Endothelial cell of umbilical vein (primary cell): Measurements from ENCODE around the gene ULK4.

Source experiments
- CTCF ChIP-seq, 2 donors: IDR thresholded peaks; 1 replicate in 1 of 2; 2 replicates in 1 of 2; pipeline ENCODE4 v1.5.1; 2011; ENCODE audit warnings: low read length in 2 of 2, mild to moderate bottlenecking in 2 of 2, moderate library complexity in 2 of 2, control low read depth in 1 of 2, inconsistent platforms in 1 of 2, low read depth in 1 of 2; ENCODE audit not compliant: insufficient read depth in 1 of 2; ENCODE audit errors: extremely low read depth in 1 of 2
- EZH2 ChIP-seq: IDR thresholded peaks from 2 replicates; pipeline ENCODE4 v1.6.1; 2012; ENCODE audit warnings: borderline replicate concordance, low read depth, mild to moderate bottlenecking, moderate library complexity, low read length, inconsistent platforms; ENCODE audit not compliant: severe bottlenecking
- JUN ChIP-seq: IDR thresholded peaks from 2 replicates; pipeline ENCODE4 v1.6.1; 2011; ENCODE audit warnings: borderline replicate concordance, low read depth; ENCODE audit not compliant: insufficient read length, insufficient read depth
- MAX ChIP-seq: IDR thresholded peaks from 2 replicates; pipeline ENCODE4 v1.6.1; 2011; ENCODE audit not compliant: insufficient read depth, insufficient read length
- MYC ChIP-seq: IDR thresholded peaks from one replicate; pipeline ENCODE4 v1.6.1; 2011; ENCODE audit warnings: mild to moderate bottlenecking, low read depth, low read length
- POLR2A ChIP-seq: IDR thresholded peaks from 2 replicates; pipeline ENCODE4 v1.6.1; 2012; ENCODE audit warnings: low read depth, mild to moderate bottlenecking, control low read depth, low read length
- POLR2AphosphoS5 ChIP-seq: IDR thresholded peaks from 2 replicates; pipeline ENCODE4 v1.6.1; 2012; ENCODE audit warnings: low read depth, mild to moderate bottlenecking, control low read depth, low read length, moderate library complexity; ENCODE audit not compliant: insufficient read depth

DNA sequence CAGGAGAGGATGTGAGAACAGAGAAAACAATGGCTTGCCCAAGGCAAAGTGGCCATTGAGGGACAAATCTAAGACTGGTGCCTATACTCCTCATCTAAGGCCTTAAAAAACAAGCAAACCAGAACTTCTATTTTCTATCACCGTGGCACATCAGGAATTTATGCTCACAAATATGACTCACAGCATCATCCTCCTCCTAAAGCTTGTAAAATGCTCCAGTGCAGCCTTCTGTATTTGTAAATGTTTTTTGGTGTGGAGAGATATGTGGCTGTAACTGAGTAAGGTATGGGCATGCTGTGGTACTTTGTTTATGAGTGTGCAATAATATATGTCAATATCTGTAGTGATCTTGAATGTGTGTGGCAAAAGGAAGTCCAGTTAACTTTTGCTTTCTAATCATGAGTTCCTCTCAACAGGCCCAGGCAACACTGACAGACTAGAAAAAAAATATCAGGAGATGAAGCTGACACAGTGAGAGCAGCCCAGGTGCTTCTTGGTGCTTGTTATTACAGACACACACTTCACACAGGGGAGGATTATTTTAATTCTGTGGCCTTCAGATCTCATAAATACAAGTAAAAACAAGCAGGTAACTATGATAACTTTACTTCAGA lies 702.3 kb downstream of the ULK4 start:
- TF ChIP-seq POLR2A (no peak), CTCF (IDR thresholded peaks at IDR 0.05; ENCODE audit: extremely low read depth in 1 of 2, insufficient read depth in 1 of 2, low read depth in 1 of 2, low read length in 2 of 2) (no peak), POLR2AphosphoS5 (no peak), EZH2 (no peak), MAX (no peak), JUN (no peak), MYC (no peak)
